Activated CD4-positive, alpha-beta T cell treated with anti-CD3 and anti-CD28 coated beads, Interleukin-2, amount 50 U/mL, for 16 hours (primary cell): ENCODE results near the gene FAM228B.
A peak's percentile ranks its signal among the peaks of the same experiment; 100 is the strongest.
"Not testable (repeated sequence)": the region's sequence is repeated elsewhere in the genome, so short reads cannot be mapped to it uniquely, and the experiment has no call there.

Source experiments
- DNase-seq: peaks from one replicate; pipeline ENCODE4 v3.0.0-alpha.2; 2020

The FAM228B gene

GRCh38 chr2:24162494-24162893 lies 39.2 kb downstream of the FAM228B start:
- DNase-seq, result no peak

- DNase-seq, result no peak
Measured at GRCh38 chr2:24163186-24163585, 39.9 kb downstream of the FAM228B start.

GRCh38 chr2:24163601-24164000 lies 40.3 kb downstream of the FAM228B start:
- DNase-seq, result no peak

GRCh38 chr2:24164416-24164973 lies 41.2 kb downstream of the FAM228B start:
- peak; percentile 25 for DNase-seq

GRCh38 chr2:24169023-24169422 lies 45.8 kb downstream of the FAM228B start:
- no peak for DNase-seq

GRCh38 chr2:24174851-24175277 lies 51.6 kb downstream of the FAM228B start, which contains the start of gene FAM228A:
FAM228A (plus strand) TSS chr2:24175053; CDS start chr2:24175481, 428 bp downstream.
- no peak for DNase-seq

GRCh38 chr2:24175631-24176187 lies 52.4 kb downstream of the FAM228B start:
- DNase-seq, result no peak

- no peak for DNase-seq
Measured at GRCh38 chr2:24176326-24176725, 53.1 kb downstream of the FAM228B start.

GRCh38 chr2:24179683-24180082 lies 56.4 kb downstream of the FAM228B start:
- DNase-seq, result no peak

GRCh38 chr2:24181849-24182248 lies 58.6 kb downstream of the FAM228B start:
- DNase-seq, result no peak

- no peak for DNase-seq
Measured at GRCh38 chr2:24182507-24182906, 59.2 kb downstream of the FAM228B start.

GRCh38 chr2:24183366-24184069 lies 60.2 kb downstream of the FAM228B start:
- DNase-seq, result no peak

GRCh38 chr2:24189551-24189950 lies 66.3 kb downstream of the FAM228B start:
- no peak for DNase-seq

GRCh38 chr2:24190503-24190902 lies 67.2 kb downstream of the FAM228B start:
- DNase-seq, result no peak

GRCh38 chr2:24191156-24191555 lies 67.9 kb downstream of the FAM228B start:
- no peak for DNase-seq

- DNase-seq, result no peak
Measured at GRCh38 chr2:24191848-24192247, 68.6 kb downstream of the FAM228B start.

GRCh38 chr2:24197213-24197612 lies 73.9 kb downstream of the FAM228B start:
- not testable (repeated sequence) for DNase-seq

- DNase-seq, result no peak
Measured at GRCh38 chr2:24199968-24200590, 76.8 kb downstream of the FAM228B start.

- no peak for DNase-seq
Measured at GRCh38 chr2:24200799-24201198, 77.5 kb downstream of the FAM228B start.

GRCh38 chr2:24203029-24203786 lies 79.9 kb downstream of the FAM228B start:
- DNase-seq, result no peak

GRCh38 chr2:24203787-24204150 lies 80.5 kb downstream of the FAM228B start:
- DNase-seq, result no peak

- no peak for DNase-seq
Measured at GRCh38 chr2:24204505-24204904, 81.2 kb downstream of the FAM228B start.

- DNase-seq, result no peak
Measured at GRCh38 chr2:24205131-24205530, 81.9 kb downstream of the FAM228B start.
